ENCODE measurements around the gene MZT2B.
"Not testable (repeated sequence)": the region's sequence is repeated elsewhere in the genome, so short reads cannot be mapped to it uniquely, and the experiment has no call there.

Gene MZT2B

DNA sequence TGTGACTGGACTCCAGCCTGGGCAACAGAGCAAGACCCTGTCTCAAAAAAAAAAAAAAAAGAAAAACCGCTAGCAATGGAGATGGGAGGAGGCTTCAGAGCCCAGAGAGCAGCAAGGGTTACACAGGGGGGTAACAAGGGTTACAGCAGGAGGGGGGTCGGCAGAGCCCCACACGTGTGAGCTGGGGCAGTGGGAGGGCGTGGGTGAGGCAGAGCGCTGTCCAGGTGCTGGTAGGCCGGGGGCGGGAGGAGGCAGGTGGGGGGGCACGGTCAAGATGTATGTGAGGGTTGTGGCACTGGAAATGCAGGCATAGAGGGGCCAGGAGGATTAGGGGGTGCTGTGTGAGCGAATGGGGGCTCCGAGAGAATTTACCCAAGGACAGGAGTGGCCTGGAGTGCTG lies 3.4 kb downstream of the MZT2B start:
- DNase-seq (no peak), ATAC-seq (no peak)
- H3K9me3 Mint-ChIP-seq: no peaks in the 10 kb centered on the region
- no peak overlapping the region for H3K4me3 Mint-ChIP-seq
- no peaks in the 10 kb centered on the region for H3K27me3 Mint-ChIP-seq
- peak overlapping the region in 1 of 2 donors; percentile 76 for H3K27ac Mint-ChIP-seq
- peaks cover 25% of the 10 kb centered on the region for H3K4me1 Mint-ChIP-seq

DNA sequence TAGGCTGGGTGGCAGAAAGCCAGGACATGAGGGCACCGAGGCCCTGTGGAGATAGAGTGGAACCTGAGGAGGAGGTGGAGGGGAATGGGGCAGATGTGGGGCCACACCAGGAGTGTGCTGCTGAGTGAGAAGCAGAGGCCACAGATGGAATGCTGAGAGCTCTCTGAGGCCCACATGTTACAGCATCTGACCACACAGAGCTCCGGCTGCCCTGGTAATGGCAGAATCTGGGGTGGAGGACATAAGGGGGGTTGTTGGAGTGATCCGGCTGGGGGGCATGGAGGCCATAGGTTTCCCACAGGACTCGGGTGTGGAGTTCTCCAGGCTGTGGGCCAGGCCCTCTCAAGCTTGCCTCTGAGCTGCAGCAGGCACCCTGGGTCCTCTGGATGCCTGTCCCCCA lies 3.8 kb downstream of the MZT2B start:
- peak overlapping the region in 1 of 2 donors; percentile 76 for H3K27ac Mint-ChIP-seq
- no peak overlapping the region for H3K4me3 Mint-ChIP-seq
- H3K27me3 Mint-ChIP-seq: no peaks in the 10 kb centered on the region
- peaks cover 25% of the 10 kb centered on the region for H3K4me1 Mint-ChIP-seq
- DNase-seq (no peak), ATAC-seq (no peak)
- no peaks in the 10 kb centered on the region for H3K9me3 Mint-ChIP-seq

DNA sequence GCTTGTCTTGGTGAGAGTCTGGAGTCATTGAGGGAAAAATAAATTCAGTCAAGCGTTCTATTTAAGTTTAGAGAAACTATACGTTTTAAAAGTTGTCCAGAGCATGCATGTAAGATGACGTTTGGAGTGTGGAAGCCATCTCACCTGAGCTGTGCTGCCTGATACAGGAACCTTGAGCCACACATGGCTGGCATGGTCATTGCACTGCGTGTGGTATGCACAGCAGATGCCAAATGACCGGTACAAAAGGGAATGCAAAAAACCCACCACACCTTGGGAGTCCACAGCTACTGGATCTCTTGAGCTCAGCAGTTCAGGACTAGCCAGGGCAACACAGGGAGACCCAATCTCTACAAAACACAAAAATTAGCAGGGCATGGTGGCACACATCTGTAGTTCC lies 4.3 kb downstream of the MZT2B start:
- H3K27ac Mint-ChIP-seq: no peak overlapping the region
- H3K4me3 Mint-ChIP-seq: no peak overlapping the region

GRCh38 chr2:130187268-130187667 lies 5.2 kb downstream of the MZT2B start:
- Mint-ChIP-seq H3K9me3 (no peaks in the 10 kb centered on the region), H3K4me3 (no peak overlapping the region), H3K27ac (no peak overlapping the region), H3K27me3 (no peaks in the 10 kb centered on the region), H3K4me1 (peaks cover 32% of the 10 kb centered on the region)
- DNase-seq (no peak), ATAC-seq (no peak)

More for the DNA sequence above, 4.3 kb downstream of the MZT2B start:
- no peaks in the 10 kb centered on the region for H3K27me3 Mint-ChIP-seq
- H3K9me3 Mint-ChIP-seq: no peaks in the 10 kb centered on the region
- peaks cover 30% of the 10 kb centered on the region for H3K4me1 Mint-ChIP-seq
- DNase-seq: no peak
- ATAC-seq: no peak

DNA sequence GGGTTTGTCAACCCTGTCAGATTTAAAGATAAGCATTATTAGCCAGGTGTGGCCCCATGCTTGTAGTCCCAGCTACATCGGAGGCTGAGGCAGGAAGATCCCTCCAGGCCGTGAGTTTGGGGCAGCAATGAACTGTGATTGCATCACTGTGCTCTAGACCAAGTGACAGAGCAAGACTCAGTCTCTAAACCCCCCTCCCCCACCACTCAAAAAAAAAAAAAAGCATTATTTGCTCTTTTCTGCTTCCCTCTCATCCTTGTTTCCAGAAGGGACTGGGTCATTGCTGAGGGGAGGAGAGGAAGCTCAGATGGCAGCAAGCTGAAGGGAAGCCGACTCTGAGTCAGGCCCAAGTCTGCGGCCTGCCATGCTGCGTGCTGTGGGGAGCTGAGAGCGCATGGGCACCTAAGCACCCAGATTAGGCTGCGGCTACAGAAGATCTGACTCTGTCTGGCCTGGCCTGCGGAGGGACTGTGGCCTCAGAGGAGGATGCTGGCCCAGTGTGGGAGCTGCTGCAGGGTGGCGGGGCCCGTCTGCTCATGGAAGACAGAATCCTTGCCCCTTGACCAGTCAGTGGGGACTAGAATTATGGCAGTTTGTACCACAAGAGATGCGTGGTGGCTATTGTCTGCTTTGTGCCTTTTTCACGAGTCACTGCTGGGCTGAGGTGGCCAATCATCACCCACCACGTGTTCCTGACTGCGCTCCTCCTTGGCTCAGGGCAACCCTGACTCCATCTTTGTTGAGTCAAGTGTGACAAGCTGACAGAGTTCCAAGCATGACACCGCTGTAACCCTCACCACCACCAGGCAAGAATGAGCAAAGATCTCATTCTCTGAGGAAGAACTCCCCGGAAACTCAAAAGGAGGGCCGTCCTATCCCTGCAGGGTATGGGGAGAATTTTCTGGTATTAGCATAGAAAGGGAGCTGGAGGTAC lies 6.1 kb downstream of the MZT2B start:
- H3K9me3 Mint-ChIP-seq, ATAC-seq, H3K27me3 Mint-ChIP-seq, DNase-seq, H3K4me3 Mint-ChIP-seq: not testable (repeated sequence)
- peaks cover 36% of the 10 kb centered on the region for H3K4me1 Mint-ChIP-seq
- H3K27ac Mint-ChIP-seq: peak overlapping the region; percentile 12 to 52

- not testable (repeated sequence) for H3K4me3 Mint-ChIP-seq
These were observed 6.9 kb downstream of the MZT2B start for GRCh38 chr2:130188958-130189357.

DNA sequence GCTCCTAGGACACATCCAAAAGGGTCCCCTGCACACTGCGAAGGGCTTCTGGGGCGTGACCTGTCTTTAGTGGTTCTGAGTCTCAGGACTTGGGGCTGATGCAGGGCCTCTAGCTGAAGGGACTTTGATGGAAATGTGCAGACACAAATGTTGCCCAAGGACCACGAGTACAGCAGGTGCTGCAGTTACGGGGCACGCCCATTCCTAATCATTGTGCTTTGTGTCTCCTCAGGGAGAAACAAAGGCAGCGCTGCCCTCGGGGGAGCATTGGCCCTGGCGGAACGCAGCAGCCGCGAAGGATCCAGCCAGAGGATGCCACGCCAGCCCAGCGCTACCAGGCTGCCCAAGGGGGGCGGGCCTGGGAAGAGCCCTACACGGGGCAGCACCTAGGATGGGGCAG lies 8.2 kb downstream of the MZT2B start:
- no peak for ATAC-seq
- H3K27me3 Mint-ChIP-seq: no peaks in the 10 kb centered on the region
- no peak overlapping the region for H3K4me3 Mint-ChIP-seq
- H3K9me3 Mint-ChIP-seq: no peaks in the 10 kb centered on the region
- no peak overlapping the region for H3K27ac Mint-ChIP-seq
- peaks cover 19% of the 10 kb centered on the region for H3K4me1 Mint-ChIP-seq
- no peak for DNase-seq

More at GRCh38 chr2:130188958-130189357, 6.9 kb downstream of the MZT2B start:
- H3K27ac Mint-ChIP-seq, H3K9me3 Mint-ChIP-seq, H3K27me3 Mint-ChIP-seq, ATAC-seq, DNase-seq: not testable (repeated sequence)
- peaks cover 28% of the 10 kb centered on the region for H3K4me1 Mint-ChIP-seq

GRCh38 chr2:130191319-130191718 lies 9.3 kb downstream of the MZT2B start:
- peaks cover 12% of the 10 kb centered on the region for H3K4me1 Mint-ChIP-seq
- not testable (repeated sequence) for H3K4me3 Mint-ChIP-seq, DNase-seq, ATAC-seq, H3K9me3 Mint-ChIP-seq, H3K27me3 Mint-ChIP-seq, H3K27ac Mint-ChIP-seq

- ATAC-seq, DNase-seq, H3K4me3 Mint-ChIP-seq, H3K27me3 Mint-ChIP-seq, H3K9me3 Mint-ChIP-seq, H3K27ac Mint-ChIP-seq: not testable (repeated sequence)
- H3K4me1 Mint-ChIP-seq: peaks cover 10% of the 10 kb centered on the region
These were observed 10.4 kb downstream of the MZT2B start for GRCh38 chr2:130192451-130192850.

DNA sequence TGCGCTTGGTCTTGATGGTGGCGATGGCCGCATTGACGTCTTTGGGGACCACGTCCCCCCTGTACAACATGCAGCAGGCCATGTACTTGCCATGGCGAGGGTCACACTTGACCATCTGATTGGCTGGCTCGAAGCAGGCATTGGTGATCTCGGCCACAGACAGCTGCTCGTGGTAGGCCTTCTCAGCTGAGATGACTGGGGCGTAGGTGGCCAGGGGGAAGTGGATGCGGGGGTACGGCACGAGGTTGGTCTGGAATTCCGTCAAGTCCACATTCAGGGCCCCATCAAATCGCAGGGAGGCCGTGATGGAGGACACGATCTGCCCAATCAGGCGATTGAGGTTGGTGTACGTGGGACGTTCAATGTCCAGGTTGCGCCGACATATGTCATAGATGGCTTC lies 11.8 kb downstream of the MZT2B start:
- H3K9me3 Mint-ChIP-seq, H3K27me3 Mint-ChIP-seq, H3K4me3 Mint-ChIP-seq, ATAC-seq, H3K27ac Mint-ChIP-seq, DNase-seq: not testable (repeated sequence)
- H3K4me1 Mint-ChIP-seq: peaks cover 10% of the 10 kb centered on the region

DNA sequence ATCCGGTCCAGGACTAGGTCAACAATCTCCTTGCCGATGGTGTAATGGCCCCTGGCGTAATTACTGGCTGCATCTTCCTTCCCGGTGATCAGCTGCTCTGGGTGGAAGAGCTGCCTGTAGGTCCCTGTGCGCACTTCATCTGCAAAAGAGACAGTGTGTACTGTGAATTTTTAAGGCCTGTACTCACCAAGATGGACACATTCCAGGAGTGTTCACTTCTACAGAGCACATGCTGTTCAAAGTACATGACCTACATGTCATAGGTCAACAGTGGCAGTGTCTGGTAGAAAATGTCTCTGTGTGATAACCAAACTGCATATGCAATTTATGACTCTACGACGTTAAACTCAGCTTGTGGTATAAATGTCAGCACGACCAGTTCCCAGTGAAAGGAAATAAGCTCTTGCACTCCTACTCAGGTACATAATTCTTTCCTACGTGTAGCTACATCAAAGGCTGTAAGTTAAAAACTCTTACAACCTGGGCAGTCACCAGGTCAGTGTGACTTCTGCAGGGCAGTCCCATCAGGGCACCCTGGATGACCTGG lies 13.1 kb downstream of the MZT2B start:
- not testable (repeated sequence) for H3K9me3 Mint-ChIP-seq, H3K27me3 Mint-ChIP-seq, ATAC-seq, H3K27ac Mint-ChIP-seq, DNase-seq, H3K4me3 Mint-ChIP-seq
- H3K4me1 Mint-ChIP-seq: peaks cover 10% of the 10 kb centered on the region

- H3K27me3 Mint-ChIP-seq, H3K27ac Mint-ChIP-seq, H3K9me3 Mint-ChIP-seq, H3K4me3 Mint-ChIP-seq, DNase-seq, H3K4me1 Mint-ChIP-seq, ATAC-seq: not testable (repeated sequence)
These were observed 14.0 kb downstream of the MZT2B start for GRCh38 chr2:130196052-130196451.

GRCh38 chr2:130198343-130198742 lies 16.3 kb downstream of the MZT2B start, which contains the start of gene TUBA3E:
Gene TUBA3E, minus strand, starts transcription at chr2:130198439. Its CDS starts 79 bp downstream, at chr2:130198360.
- H3K4me3 Mint-ChIP-seq: no peak within 1 kb of the TSS
- DNase-seq (no peak), ATAC-seq (no peak)
- H3K9me3 Mint-ChIP-seq: no peaks in the 10 kb centered on the region
- H3K4me1 Mint-ChIP-seq: no peaks in the 10 kb centered on the region
- H3K27me3 Mint-ChIP-seq: no peaks in the 10 kb centered on the region
- H3K27ac Mint-ChIP-seq: no peak within 1 kb of the TSS

GRCh38 chr2:130202518-130202917 lies 20.5 kb downstream of the MZT2B start:
- H3K27me3 Mint-ChIP-seq, ATAC-seq, H3K27ac Mint-ChIP-seq: not testable (repeated sequence)

GRCh38 chr2:130203150-130203549 lies 21.1 kb downstream of the MZT2B start:
- H3K4me1 Mint-ChIP-seq, H3K4me3 Mint-ChIP-seq, H3K27me3 Mint-ChIP-seq, ATAC-seq, H3K27ac Mint-ChIP-seq, H3K9me3 Mint-ChIP-seq, DNase-seq: not testable (repeated sequence)

More at GRCh38 chr2:130202518-130202917, 20.5 kb downstream of the MZT2B start:
- H3K4me3 Mint-ChIP-seq, H3K9me3 Mint-ChIP-seq, DNase-seq, H3K4me1 Mint-ChIP-seq: not testable (repeated sequence)

GRCh38 chr2:130207051-130207450 lies 25.0 kb downstream of the MZT2B start:
- H3K9me3 Mint-ChIP-seq, H3K27me3 Mint-ChIP-seq, H3K27ac Mint-ChIP-seq: not testable (repeated sequence)

More at GRCh38 chr2:130207051-130207450, 25.0 kb downstream of the MZT2B start:
- not testable (repeated sequence) for ATAC-seq, H3K4me1 Mint-ChIP-seq, DNase-seq, H3K4me3 Mint-ChIP-seq
